Activated gamma-delta T cell treated with anti-CD3 and anti-CD28 coated beads, Interleukin-2, amount 50 U/mL, for 16 hours (primary cell): Measurements from ENCODE around the gene ATP2C2.
"Not testable (repeated sequence)": the region's sequence is repeated elsewhere in the genome, so short reads cannot be mapped to it uniquely, and the experiment has no call there.

Experiments
- DNase-seq: peaks from one replicate; pipeline ENCODE4 v3.0.0-alpha.2; 2020; ENCODE audit warnings: low read depth

Gene ATP2C2

GRCh38 chr16:84340325-84341040 is 27.9 kb upstream of the ATP2C2 start:
- DNase-seq, result no peak

- DNase-seq, result no peak
Observed at GRCh38 chr16:84341528-84342295, 26.6 kb upstream of the ATP2C2 start.

- DNase-seq, result not testable (repeated sequence)
Observed at GRCh38 chr16:84343800-84344199, 24.5 kb upstream of the ATP2C2 start.

- no peak for DNase-seq
Observed at GRCh38 chr16:84344781-84345180, 23.6 kb upstream of the ATP2C2 start.

GRCh38 chr16:84347161-84347560 is 21.2 kb upstream of the ATP2C2 start:
- DNase-seq, result no peak

- DNase-seq, result no peak
Observed at GRCh38 chr16:84348386-84348888, 19.9 kb upstream of the ATP2C2 start.

- DNase-seq, result no peak
Observed at GRCh38 chr16:84349862-84350684, 18.3 kb upstream of the ATP2C2 start.

GRCh38 chr16:84350685-84351400 is 17.5 kb upstream of the ATP2C2 start:
- no peak for DNase-seq

GRCh38 chr16:84351630-84352029 is 16.7 kb upstream of the ATP2C2 start:
- no peak for DNase-seq

- no peak for DNase-seq
Observed at GRCh38 chr16:84354306-84354705, 14.0 kb upstream of the ATP2C2 start.

- DNase-seq, result no peak
Observed at GRCh38 chr16:84355149-84355548, 13.2 kb upstream of the ATP2C2 start.

GRCh38 chr16:84356176-84356575 is 12.2 kb upstream of the ATP2C2 start:
- DNase-seq, result no peak

- no peak for DNase-seq
Observed at GRCh38 chr16:84356591-84357116, 11.7 kb upstream of the ATP2C2 start.

- DNase-seq, result no peak
Observed at GRCh38 chr16:84357191-84357651, 11.1 kb upstream of the ATP2C2 start.

- DNase-seq, result no peak
Observed at GRCh38 chr16:84358601-84359295, 9.6 kb upstream of the ATP2C2 start.

GRCh38 chr16:84359326-84359725 is 9.0 kb upstream of the ATP2C2 start:
- no peak for DNase-seq

- no peak for DNase-seq
Observed at GRCh38 chr16:84360170-84360569, 8.2 kb upstream of the ATP2C2 start.

GRCh38 chr16:84360748-84361147 is 7.6 kb upstream of the ATP2C2 start:
- no peak for DNase-seq

GRCh38 chr16:84361546-84361945 is 6.8 kb upstream of the ATP2C2 start:
- no peak for DNase-seq

GRCh38 chr16:84362471-84362941 is 5.8 kb upstream of the ATP2C2 start:
- DNase-seq, result no peak

GRCh38 chr16:84366208-84366607 is 2.1 kb upstream of the ATP2C2 start:
- no peak for DNase-seq
